Fibroblast of lung (primary cell): Measurements from ENCODE around the gene KCNIP4. TPM values are rescaled to one million over a fixed set of nuclear protein-coding genes. Genes with fewer than 3 reads are reported as not detected.

Source experiments
- DNase-seq, 2 donors: peaks; one replicate each; pipeline versions ENCODE4 v3.0.0 to v3.0.0-alpha.2; 2010; ENCODE audit warnings: low read depth in 2 of 2
- H2AFZ ChIP-seq: 2 replicates; pipeline ENCODE4 v1.5.1; 2012; ENCODE audit warnings: low read length, control low read depth, inconsistent platforms
- H3K27ac ChIP-seq: 2 replicates; pipeline ENCODE4 v1.5.1; 2011; ENCODE audit warnings: low read length, control low read depth; ENCODE audit not compliant: insufficient read depth
- H3K27me3 ChIP-seq: 2 replicates; pipeline ENCODE4 v1.5.1; 2011; ENCODE audit warnings: mild to moderate bottlenecking, low read length; ENCODE audit not compliant: control insufficient read depth, insufficient read depth
- H3K36me3 ChIP-seq: 2 replicates; pipeline ENCODE4 v1.5.1; 2011; ENCODE audit warnings: low read length; ENCODE audit not compliant: control insufficient read depth, insufficient read depth
- H3K4me1 ChIP-seq: 2 replicates; pipeline ENCODE4 v1.5.1; 2011; ENCODE audit warnings: low read length; ENCODE audit not compliant: control insufficient read depth, insufficient read depth; ENCODE audit errors: extremely low read depth
- H3K4me2 ChIP-seq: 2 replicates; pipeline ENCODE4 v1.5.1; 2011; ENCODE audit warnings: low read length, control low read depth; ENCODE audit not compliant: insufficient read depth; ENCODE audit errors: extremely low read depth
- H3K4me3 ChIP-seq, 4 experiments: fragments of 200-600 bp in 1 of 4; sonication (generic) in 1 of 4; replicated peaks in 1 of 4; 2 replicates each; pipeline ENCODE4 v1.5.1; 2011 to 2016; ENCODE audit warnings: low read length in 4 of 4, low read depth in 3 of 4, mild to moderate bottlenecking in 3 of 4, control low read depth in 2 of 4, inconsistent platforms in 1 of 4, mixed read lengths in 1 of 4; ENCODE audit not compliant: insufficient read depth in 1 of 4; ENCODE audit errors: control extremely low read depth in 1 of 4
- H3K79me2 ChIP-seq: 2 replicates; pipeline ENCODE4 v1.5.1; 2012; ENCODE audit warnings: mild to moderate bottlenecking, low read length, inconsistent platforms; ENCODE audit not compliant: control insufficient read depth, insufficient read depth
- H3K9ac ChIP-seq: 2 replicates; pipeline ENCODE4 v1.5.1; 2011; ENCODE audit warnings: mild to moderate bottlenecking, low read length, control low read depth; ENCODE audit not compliant: insufficient read depth
- H3K9me3 ChIP-seq: 2 replicates; pipeline ENCODE4 v1.5.1; 2012; ENCODE audit warnings: low read depth, low read length; ENCODE audit not compliant: control insufficient read depth, insufficient read depth
- H4K20me1 ChIP-seq: 2 replicates; pipeline ENCODE4 v1.5.1; 2011; ENCODE audit warnings: low read length; ENCODE audit not compliant: control insufficient read depth, insufficient read depth; ENCODE audit errors: extremely low read depth
- EZH2 ChIP-seq: IDR thresholded peaks from 2 replicates; pipeline ENCODE4 v1.5.1; 2012; ENCODE audit warnings: low read length, control low read depth, mild to moderate bottlenecking; ENCODE audit errors: missing control alignments
- polyA plus RNA-seq, 2 donors: library from polyadenylated mRNA; depleted of rRNA in 1 of 2; stranded (reverse) in 1 of 2; unstranded in 1 of 2; fragments of >200 nt; gene quantifications; 2 replicates each; pipeline ENCODE4 v1.2.1, GENCODE V29; 2011 to 2012; ENCODE audit warnings: missing spikeins in 1 of 2
- total RNA-seq: library from RNA; depleted of rRNA; stranded (reverse); fragments of >200 nt; gene quantifications from 2 replicates; pipeline ENCODE4 v1.2.1, GENCODE V29; 2014
- TF ChIP-seq, protein P1 (sequence below), 2 donors: IDR thresholded peaks in 1 of 2; conservative IDR thresholded peaks in 1 of 2; 1 replicate in 1 of 2; 2 replicates in 1 of 2; pipeline ENCODE4 v1.5.1; 2011 to 2012; ENCODE audit warnings: low read length in 2 of 2, control low read depth in 1 of 2, inconsistent platforms in 1 of 2, low read depth in 1 of 2, mild to moderate bottlenecking in 1 of 2

KCNIP4 gene
- total and polyA plus RNA-seq, 2 donors (not counting 1 experiment from before 2014, with no cell fraction given), result not detected

DNA sequence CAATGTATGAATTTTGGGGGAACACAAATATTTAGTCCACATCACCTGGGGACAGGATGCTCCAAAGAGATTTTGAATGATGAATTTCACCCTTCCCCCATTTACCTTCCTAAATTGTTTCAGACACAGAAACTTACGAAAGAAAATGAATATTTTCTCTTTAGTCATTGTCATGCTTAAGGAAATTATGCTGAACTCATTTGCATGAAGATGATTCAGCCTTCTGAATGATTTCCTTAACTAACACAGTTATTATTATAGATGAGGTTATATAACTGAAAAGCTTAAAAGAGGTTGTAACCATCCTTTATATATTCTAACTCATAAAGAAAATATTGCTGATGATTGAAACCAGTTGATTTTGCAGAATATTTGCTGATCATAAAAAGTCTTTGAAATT is 61.1 kb downstream of the KCNIP4 start:
- Histone ChIP-seq H3K9me3 (no peaks in the 10 kb centered on the region), H3K36me3 (no peaks in the 10 kb centered on the region), H3K4me3 (no peak overlapping the region), H3K4me1 (no peaks in the 10 kb centered on the region), H2AFZ (no peak overlapping the region), H4K20me1 (no peaks in the 10 kb centered on the region), H3K27ac (no peak overlapping the region), H3K27me3 (no peaks in the 10 kb centered on the region), H3K4me2 (no peak overlapping the region), H3K79me2 (no peaks in the 10 kb centered on the region), H3K9ac (no peak overlapping the region)
- no peak for TF ChIP-seq EZH2
- TF ChIP-seq, protein P1, sequence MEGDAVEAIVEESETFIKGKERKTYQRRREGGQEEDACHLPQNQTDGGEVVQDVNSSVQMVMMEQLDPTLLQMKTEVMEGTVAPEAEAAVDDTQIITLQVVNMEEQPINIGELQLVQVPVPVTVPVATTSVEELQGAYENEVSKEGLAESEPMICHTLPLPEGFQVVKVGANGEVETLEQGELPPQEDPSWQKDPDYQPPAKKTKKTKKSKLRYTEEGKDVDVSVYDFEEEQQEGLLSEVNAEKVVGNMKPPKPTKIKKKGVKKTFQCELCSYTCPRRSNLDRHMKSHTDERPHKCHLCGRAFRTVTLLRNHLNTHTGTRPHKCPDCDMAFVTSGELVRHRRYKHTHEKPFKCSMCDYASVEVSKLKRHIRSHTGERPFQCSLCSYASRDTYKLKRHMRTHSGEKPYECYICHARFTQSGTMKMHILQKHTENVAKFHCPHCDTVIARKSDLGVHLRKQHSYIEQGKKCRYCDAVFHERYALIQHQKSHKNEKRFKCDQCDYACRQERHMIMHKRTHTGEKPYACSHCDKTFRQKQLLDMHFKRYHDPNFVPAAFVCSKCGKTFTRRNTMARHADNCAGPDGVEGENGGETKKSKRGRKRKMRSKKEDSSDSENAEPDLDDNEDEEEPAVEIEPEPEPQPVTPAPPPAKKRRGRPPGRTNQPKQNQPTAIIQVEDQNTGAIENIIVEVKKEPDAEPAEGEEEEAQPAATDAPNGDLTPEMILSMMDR (conservative IDR thresholded peaks at IDR 0.05 in 1 of 2, IDR thresholded peaks at IDR 0.05 in 1 of 2; ENCODE audit: low read depth in 1 of 2, low read length in 2 of 2), result no peak
- DNase-seq, result peak in 1 of 2 donors; percentile 32

DNA sequence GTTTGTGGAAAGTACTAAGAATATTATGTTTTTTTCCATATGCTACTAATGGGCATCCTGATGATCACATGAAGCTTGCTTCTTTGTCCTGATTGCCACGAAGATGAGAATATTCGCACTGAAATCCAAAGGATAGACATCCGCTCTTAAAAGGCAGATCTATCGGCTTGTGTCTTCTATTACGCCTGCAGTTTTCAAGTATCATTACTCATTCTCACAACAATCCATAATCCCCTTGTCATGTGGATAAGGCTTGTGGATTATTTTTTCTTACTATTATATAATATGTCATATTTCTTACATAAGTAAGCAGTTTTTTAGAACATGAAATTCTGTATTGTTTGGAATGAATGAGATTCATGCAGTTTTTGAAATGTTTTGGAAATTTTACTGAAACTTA is 62.8 kb downstream of the KCNIP4 start:
- H3K27me3 ChIP-seq, result no peaks in the 10 kb centered on the region
- H3K79me2 ChIP-seq, result no peaks in the 10 kb centered on the region
- no peak overlapping the region for H3K4me2 ChIP-seq
- TF ChIP-seq, protein P1 (conservative IDR thresholded peaks at IDR 0.05 in 1 of 2, IDR thresholded peaks at IDR 0.05 in 1 of 2; ENCODE audit: low read depth in 1 of 2, low read length in 2 of 2), result no peak
- TF ChIP-seq EZH2, result no peak
- no peaks in the 10 kb centered on the region for H3K4me1 ChIP-seq
- H3K9ac ChIP-seq, result no peak overlapping the region
- no peak overlapping the region for H3K4me3 ChIP-seq
- no peak overlapping the region for H2AFZ ChIP-seq
- H3K9me3 ChIP-seq, result no peaks in the 10 kb centered on the region
- H3K36me3 ChIP-seq, result no peaks in the 10 kb centered on the region
- no peaks in the 10 kb centered on the region for H4K20me1 ChIP-seq
- no peak overlapping the region for H3K27ac ChIP-seq
- peak in 1 of 2 donors; percentile 46 for DNase-seq

DNA sequence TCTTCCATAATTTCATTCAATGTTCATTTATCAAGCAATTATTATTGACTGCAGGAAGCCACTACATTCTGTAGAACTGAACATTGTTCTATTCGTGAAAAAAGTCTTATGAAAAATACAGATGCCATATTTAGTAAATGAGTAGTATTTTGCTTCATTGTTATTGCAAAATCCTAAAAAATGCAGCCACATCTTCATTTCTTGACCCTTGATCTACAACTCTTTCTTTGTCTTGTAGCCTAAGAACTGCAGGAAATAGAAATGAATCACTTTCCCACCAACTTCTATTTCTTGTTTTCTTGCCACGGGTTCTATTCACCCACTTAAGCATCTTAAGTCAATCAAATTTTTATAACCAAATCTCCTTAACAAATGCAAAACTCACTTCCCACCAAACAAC is 63.3 kb downstream of the KCNIP4 start:
- Histone ChIP-seq H3K4me3 (no peak overlapping the region), H3K9ac (no peak overlapping the region)

More for the DNA sequence above, 63.3 kb downstream of the KCNIP4 start:
- H3K27me3 ChIP-seq, result no peaks in the 10 kb centered on the region
- no peak overlapping the region for H3K4me2 ChIP-seq
- H2AFZ ChIP-seq, result no peak overlapping the region
- TF ChIP-seq, protein P1 (conservative IDR thresholded peaks at IDR 0.05 in 1 of 2, IDR thresholded peaks at IDR 0.05 in 1 of 2; ENCODE audit: low read depth in 1 of 2, low read length in 2 of 2), result no peak
- TF ChIP-seq EZH2, result no peak
- H3K27ac ChIP-seq, result no peak overlapping the region
- no peaks in the 10 kb centered on the region for H3K79me2 ChIP-seq
- no peaks in the 10 kb centered on the region for H3K9me3 ChIP-seq
- no peaks in the 10 kb centered on the region for H3K36me3 ChIP-seq
- H3K4me1 ChIP-seq, result no peaks in the 10 kb centered on the region
- DNase-seq, result peak; percentile 63 to 69
- no peaks in the 10 kb centered on the region for H4K20me1 ChIP-seq
